PFSK-1 (cell line): Measurements from ENCODE around the gene PTH.

Experiments used
- FOXP2 ChIP-seq: optimal IDR thresholded peaks from 2 replicates; pipeline ENCODE3; 2011; ENCODE audit warnings: borderline replicate concordance, control low read depth, inconsistent platforms; ENCODE audit not compliant: insufficient read depth; ENCODE audit errors: extremely low read length, extremely low read depth
- POLR2AphosphoS5 ChIP-seq: IDR thresholded peaks from 2 replicates; pipeline ENCODE4 v1.6.1; 2012; ENCODE audit warnings: low read depth, mild to moderate bottlenecking, control low read depth, low read length, moderate library complexity
- SIN3A ChIP-seq: IDR thresholded peaks from 2 replicates; pipeline ENCODE4 v1.6.1; 2012; ENCODE audit warnings: mild to moderate bottlenecking, low read length, moderate library complexity, borderline replicate concordance; ENCODE audit not compliant: insufficient read depth
- TAF1 ChIP-seq: IDR thresholded peaks from 2 replicates; pipeline ENCODE4 v1.6.1; 2012; ENCODE audit warnings: low read length, control low read depth, borderline replicate concordance; ENCODE audit not compliant: insufficient read depth
- TF ChIP-seq, protein P1 (sequence below), 2 experiments: IDR thresholded peaks; 2 replicates each; pipeline versions ENCODE4 v1.6.1 to v1.8.0; 2011 to 2012; ENCODE audit warnings: low read depth in 2 of 2, low read length in 2 of 2, control low read depth in 1 of 2, inconsistent platforms in 1 of 2, mild to moderate bottlenecking in 1 of 2, moderate library complexity in 1 of 2; ENCODE audit not compliant: insufficient read depth in 1 of 2

PTH gene

DNA sequence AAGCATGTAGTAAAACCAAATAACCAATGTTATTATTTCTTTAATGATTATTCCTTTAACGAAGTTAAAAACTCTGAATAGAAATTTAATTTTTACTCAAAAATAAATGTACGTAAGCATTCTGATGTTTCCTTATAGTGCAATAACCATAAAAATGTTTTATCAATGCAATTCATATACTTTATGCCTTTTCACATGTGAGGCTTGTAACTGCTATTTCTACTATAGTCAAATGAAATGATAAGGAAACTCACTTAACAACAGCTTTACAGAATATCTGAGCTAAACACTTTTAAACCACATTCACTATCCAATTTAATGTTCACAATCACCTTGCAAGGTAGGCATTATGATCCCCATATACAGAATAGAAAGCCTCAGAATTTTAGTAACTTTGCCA is 50.2 kb downstream of the PTH start:
- TF ChIP-seq FOXP2 (no peak), POLR2AphosphoS5 (no peak), SIN3A (no peak), TAF1 (no peak)
- TF ChIP-seq, protein P1, sequence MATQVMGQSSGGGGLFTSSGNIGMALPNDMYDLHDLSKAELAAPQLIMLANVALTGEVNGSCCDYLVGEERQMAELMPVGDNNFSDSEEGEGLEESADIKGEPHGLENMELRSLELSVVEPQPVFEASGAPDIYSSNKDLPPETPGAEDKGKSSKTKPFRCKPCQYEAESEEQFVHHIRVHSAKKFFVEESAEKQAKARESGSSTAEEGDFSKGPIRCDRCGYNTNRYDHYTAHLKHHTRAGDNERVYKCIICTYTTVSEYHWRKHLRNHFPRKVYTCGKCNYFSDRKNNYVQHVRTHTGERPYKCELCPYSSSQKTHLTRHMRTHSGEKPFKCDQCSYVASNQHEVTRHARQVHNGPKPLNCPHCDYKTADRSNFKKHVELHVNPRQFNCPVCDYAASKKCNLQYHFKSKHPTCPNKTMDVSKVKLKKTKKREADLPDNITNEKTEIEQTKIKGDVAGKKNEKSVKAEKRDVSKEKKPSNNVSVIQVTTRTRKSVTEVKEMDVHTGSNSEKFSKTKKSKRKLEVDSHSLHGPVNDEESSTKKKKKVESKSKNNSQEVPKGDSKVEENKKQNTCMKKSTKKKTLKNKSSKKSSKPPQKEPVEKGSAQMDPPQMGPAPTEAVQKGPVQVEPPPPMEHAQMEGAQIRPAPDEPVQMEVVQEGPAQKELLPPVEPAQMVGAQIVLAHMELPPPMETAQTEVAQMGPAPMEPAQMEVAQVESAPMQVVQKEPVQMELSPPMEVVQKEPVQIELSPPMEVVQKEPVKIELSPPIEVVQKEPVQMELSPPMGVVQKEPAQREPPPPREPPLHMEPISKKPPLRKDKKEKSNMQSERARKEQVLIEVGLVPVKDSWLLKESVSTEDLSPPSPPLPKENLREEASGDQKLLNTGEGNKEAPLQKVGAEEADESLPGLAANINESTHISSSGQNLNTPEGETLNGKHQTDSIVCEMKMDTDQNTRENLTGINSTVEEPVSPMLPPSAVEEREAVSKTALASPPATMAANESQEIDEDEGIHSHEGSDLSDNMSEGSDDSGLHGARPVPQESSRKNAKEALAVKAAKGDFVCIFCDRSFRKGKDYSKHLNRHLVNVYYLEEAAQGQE (IDR thresholded peaks at IDR 0.05; ENCODE audit: insufficient read depth in 1 of 2, low read depth in 2 of 2, low read length in 2 of 2) = no peak
